Sigmoid colon (tissue), 4 donors: Measurements from ENCODE around the gene SLC26A6.

Experiments used
- POLR2AphosphoS5 ChIP-seq, 4 donors: sonication (generic); formaldehyde crosslinking; IDR thresholded peaks; one replicate each; pipeline ENCODE4 v1.6.1; 2017; ENCODE audit warnings: antibody characterized with exemption in 4 of 4
- TF ChIP-seq, protein P1 (sequence below), 4 experiments: fragments of 450-650 bp in 3 of 4; fragments of 200-600 bp in 1 of 4; IDR thresholded peaks; one replicate each; pipeline ENCODE4 v1.5.1; 2016 to 2019; ENCODE audit warnings: antibody characterized with exemption in 4 of 4, mild to moderate bottlenecking in 3 of 4, moderate library complexity in 2 of 4

- TF ChIP-seq, protein P1, sequence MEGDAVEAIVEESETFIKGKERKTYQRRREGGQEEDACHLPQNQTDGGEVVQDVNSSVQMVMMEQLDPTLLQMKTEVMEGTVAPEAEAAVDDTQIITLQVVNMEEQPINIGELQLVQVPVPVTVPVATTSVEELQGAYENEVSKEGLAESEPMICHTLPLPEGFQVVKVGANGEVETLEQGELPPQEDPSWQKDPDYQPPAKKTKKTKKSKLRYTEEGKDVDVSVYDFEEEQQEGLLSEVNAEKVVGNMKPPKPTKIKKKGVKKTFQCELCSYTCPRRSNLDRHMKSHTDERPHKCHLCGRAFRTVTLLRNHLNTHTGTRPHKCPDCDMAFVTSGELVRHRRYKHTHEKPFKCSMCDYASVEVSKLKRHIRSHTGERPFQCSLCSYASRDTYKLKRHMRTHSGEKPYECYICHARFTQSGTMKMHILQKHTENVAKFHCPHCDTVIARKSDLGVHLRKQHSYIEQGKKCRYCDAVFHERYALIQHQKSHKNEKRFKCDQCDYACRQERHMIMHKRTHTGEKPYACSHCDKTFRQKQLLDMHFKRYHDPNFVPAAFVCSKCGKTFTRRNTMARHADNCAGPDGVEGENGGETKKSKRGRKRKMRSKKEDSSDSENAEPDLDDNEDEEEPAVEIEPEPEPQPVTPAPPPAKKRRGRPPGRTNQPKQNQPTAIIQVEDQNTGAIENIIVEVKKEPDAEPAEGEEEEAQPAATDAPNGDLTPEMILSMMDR (IDR thresholded peaks at IDR 0.05): no peak
- TF ChIP-seq POLR2AphosphoS5 (IDR thresholded peaks at IDR 0.05): no peak
These were observed 47.6 kb downstream of the SLC26A6 start for GRCh38 chr3:48587686-48588085.
